ENCODE data around the gene MSANTD2. TPM values are rescaled to one million over a fixed set of nuclear protein-coding genes. Genes with fewer than 3 reads are reported as not detected.

The MSANTD2 gene
- polyA plus RNA-seq, 1 of the 3 experiments (the other 2 are of a cell fraction): 6.4 TPM

DNA sequence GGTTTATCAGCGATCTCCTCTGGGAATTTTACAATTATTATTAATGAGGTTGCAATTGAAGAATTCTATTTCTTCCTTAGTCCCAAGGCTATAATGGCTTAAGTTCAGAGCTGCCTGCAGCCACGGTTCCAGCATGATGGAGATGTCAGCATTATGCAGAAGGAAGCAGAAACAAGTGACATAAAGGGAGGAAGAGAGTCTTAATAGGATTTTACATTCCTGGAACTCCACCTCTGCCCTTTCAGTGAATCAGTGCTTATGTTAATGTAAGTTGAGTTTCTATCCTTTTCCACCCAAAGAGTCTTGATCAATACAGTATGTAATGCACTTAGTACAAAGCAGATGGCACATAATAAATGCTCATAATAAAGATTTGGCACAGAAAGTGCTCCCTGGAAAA is 72.1 kb downstream of the MSANTD2 start:
- ChIA-PET POLR2A (no interaction called here), CTCF (no interaction called here)
- Histone ChIP-seq H3K9me2 (no peaks in the 10 kb centered on the region), H3F3A (replicated peaks; ENCODE audit: insufficient read depth) (peaks cover 11% of the 10 kb centered on the region), H4K20me1 (ENCODE audit: insufficient read depth) (no peaks in the 10 kb centered on the region), H3K4me1 (ENCODE audit: control insufficient read depth in 1 of 2, insufficient read depth in 2 of 2, low read depth in 1 of 2, low read length in 1 of 2) (peaks cover 5 to 22% of the 10 kb centered on the region in 2 experiments; a peak in 2 of 4 replicates), H3K36me3 (replicated peaks in 1 of 2; ENCODE audit: control insufficient read depth in 1 of 2, insufficient read depth in 2 of 2, low read length in 1 of 2) (no peaks in the 10 kb centered on the region), H3K4me3 (ENCODE audit: low read depth in 2 of 2, low read length in 1 of 2) (no peak overlapping the region), H2AFZ (ENCODE audit: low read depth) (no peak overlapping the region), H3K9ac (no peak overlapping the region), H3K9me3 (no peaks in the 10 kb centered on the region), H3K27ac (ENCODE audit: low read depth in 2 of 2, low read length in 1 of 2) (no peak overlapping the region), H3K27me3 (ENCODE audit: insufficient read depth) (no peaks in the 10 kb centered on the region), H3K4me2 (no peak overlapping the region), H3K79me2 (ENCODE audit: insufficient read depth) (no peaks in the 10 kb centered on the region)
- DNase-seq: no peak
- WGBS (ENCODE audit: low lambda C conversion rate): 61% methylated on average over 2 of the region's 2 CpGs
- no peak for TF ChIP-seq NRF1 (IDR thresholded peaks at IDR 0.05; ENCODE audit: low read depth, low read length)
- TF ChIP-seq POLR2AphosphoS5 (IDR thresholded peaks at IDR 0.05; ENCODE audit: low read depth, low read length): no peak
- no peak for TF ChIP-seq RAD21 (IDR thresholded peaks at IDR 0.05; ENCODE audit: low read length)
- TF ChIP-seq RCOR1 (IDR thresholded peaks at IDR 0.05; ENCODE audit: low read length): no peak
- no peak for TF ChIP-seq TCF12 (IDR thresholded peaks at IDR 0.05)
- TF ChIP-seq, protein P1, sequence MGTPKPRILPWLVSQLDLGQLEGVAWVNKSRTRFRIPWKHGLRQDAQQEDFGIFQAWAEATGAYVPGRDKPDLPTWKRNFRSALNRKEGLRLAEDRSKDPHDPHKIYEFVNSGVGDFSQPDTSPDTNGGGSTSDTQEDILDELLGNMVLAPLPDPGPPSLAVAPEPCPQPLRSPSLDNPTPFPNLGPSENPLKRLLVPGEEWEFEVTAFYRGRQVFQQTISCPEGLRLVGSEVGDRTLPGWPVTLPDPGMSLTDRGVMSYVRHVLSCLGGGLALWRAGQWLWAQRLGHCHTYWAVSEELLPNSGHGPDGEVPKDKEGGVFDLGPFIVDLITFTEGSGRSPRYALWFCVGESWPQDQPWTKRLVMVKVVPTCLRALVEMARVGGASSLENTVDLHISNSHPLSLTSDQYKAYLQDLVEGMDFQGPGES (IDR thresholded peaks at IDR 0.05; ENCODE audit: low read depth, low read length): no peak
- TF ChIP-seq RXRA (IDR thresholded peaks at IDR 0.05; ENCODE audit: borderline replicate concordance, low read depth): no peak
- TF ChIP-seq TEAD4 (IDR thresholded peaks at IDR 0.05; ENCODE audit: borderline replicate concordance, insufficient read depth): no peak
- no peak for TF ChIP-seq GATA2 (CRISPR knock-in tag; IDR thresholded peaks at IDR 0.05)
- TF ChIP-seq, protein P2, sequence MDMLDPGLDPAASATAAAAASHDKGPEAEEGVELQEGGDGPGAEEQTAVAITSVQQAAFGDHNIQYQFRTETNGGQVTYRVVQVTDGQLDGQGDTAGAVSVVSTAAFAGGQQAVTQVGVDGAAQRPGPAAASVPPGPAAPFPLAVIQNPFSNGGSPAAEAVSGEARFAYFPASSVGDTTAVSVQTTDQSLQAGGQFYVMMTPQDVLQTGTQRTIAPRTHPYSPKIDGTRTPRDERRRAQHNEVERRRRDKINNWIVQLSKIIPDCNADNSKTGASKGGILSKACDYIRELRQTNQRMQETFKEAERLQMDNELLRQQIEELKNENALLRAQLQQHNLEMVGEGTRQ (IDR thresholded peaks at IDR 0.05; ENCODE audit: borderline replicate concordance, low read depth, low read length): no peak
- no peak for TF ChIP-seq YY1 (IDR thresholded peaks at IDR 0.05; ENCODE audit: low read depth)
- TF ChIP-seq RFX5 (IDR thresholded peaks at IDR 0.05; ENCODE audit: low read length): no peak
- no peak for TF ChIP-seq SMC3 (IDR thresholded peaks at IDR 0.05; ENCODE audit: low read depth, low read length)
- TF ChIP-seq, protein P3, sequence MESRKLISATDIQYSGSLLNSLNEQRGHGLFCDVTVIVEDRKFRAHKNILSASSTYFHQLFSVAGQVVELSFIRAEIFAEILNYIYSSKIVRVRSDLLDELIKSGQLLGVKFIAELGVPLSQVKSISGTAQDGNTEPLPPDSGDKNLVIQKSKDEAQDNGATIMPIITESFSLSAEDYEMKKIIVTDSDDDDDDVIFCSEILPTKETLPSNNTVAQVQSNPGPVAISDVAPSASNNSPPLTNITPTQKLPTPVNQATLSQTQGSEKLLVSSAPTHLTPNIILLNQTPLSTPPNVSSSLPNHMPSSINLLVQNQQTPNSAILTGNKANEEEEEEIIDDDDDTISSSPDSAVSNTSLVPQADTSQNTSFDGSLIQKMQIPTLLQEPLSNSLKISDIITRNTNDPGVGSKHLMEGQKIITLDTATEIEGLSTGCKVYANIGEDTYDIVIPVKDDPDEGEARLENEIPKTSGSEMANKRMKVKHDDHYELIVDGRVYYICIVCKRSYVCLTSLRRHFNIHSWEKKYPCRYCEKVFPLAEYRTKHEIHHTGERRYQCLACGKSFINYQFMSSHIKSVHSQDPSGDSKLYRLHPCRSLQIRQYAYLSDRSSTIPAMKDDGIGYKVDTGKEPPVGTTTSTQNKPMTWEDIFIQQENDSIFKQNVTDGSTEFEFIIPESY (IDR thresholded peaks at IDR 0.05; ENCODE audit: borderline replicate concordance, low read depth): no peak
- no peak for TF ChIP-seq NFIC (IDR thresholded peaks at IDR 0.05; ENCODE audit: borderline replicate concordance)
- no peak for TF ChIP-seq GABPA (IDR thresholded peaks at IDR 0.05; ENCODE audit: low read depth)

DNA sequence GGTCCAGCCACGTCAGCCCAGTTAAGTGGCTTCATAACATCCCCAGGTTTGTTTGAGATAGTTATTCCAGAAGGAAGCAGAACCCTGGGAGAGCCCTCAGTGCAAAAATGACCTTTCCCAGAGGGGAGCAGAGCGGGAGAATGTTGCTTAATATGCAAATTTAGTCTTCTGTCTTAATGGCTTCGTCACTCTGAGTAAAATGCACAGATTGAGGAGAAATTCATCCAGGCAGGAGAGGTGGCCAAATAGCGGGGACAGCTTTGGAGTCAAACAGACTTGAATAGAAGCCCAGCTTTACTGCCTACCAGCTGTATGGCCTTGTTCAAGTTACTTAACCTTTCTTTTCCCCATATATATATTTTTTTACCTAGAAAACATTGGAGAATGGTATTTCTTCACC is 72.7 kb downstream of the MSANTD2 start:
- no peak overlapping the region for H3K9ac ChIP-seq
- H3K27ac ChIP-seq (ENCODE audit: low read depth in 2 of 2, low read length in 1 of 2): no peak overlapping the region
- ChIA-PET POLR2A (no interaction called here), CTCF (no interaction called here)
- H3F3A ChIP-seq (replicated peaks; ENCODE audit: insufficient read depth): peaks cover 11% of the 10 kb centered on the region
- no peaks in the 10 kb centered on the region for H3K9me3 ChIP-seq
- no peak overlapping the region for H2AFZ ChIP-seq (ENCODE audit: low read depth)
- 83% methylated on average over 4 of the region's 4 CpGs for WGBS (ENCODE audit: low lambda C conversion rate)
- H3K79me2 ChIP-seq (ENCODE audit: insufficient read depth): no peaks in the 10 kb centered on the region
- TF ChIP-seq FOXM1 (IDR thresholded peaks at IDR 0.05; ENCODE audit: low read depth) (no peak), TCF12 (IDR thresholded peaks at IDR 0.05) (no peak), FOSL2 (IDR thresholded peaks at IDR 0.05; ENCODE audit: borderline replicate concordance, low read depth) (no peak)
- TF ChIP-seq, protein P4, sequence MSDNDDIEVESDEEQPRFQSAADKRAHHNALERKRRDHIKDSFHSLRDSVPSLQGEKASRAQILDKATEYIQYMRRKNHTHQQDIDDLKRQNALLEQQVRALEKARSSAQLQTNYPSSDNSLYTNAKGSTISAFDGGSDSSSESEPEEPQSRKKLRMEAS (IDR thresholded peaks at IDR 0.05; ENCODE audit: low read depth): no peak
- no peaks in the 10 kb centered on the region for H3K36me3 ChIP-seq (replicated peaks in 1 of 2; ENCODE audit: control insufficient read depth in 1 of 2, insufficient read depth in 2 of 2, low read length in 1 of 2)
- H4K20me1 ChIP-seq (ENCODE audit: insufficient read depth): no peaks in the 10 kb centered on the region
- no peak for DNase-seq
- no peaks in the 10 kb centered on the region for H3K27me3 ChIP-seq (ENCODE audit: insufficient read depth)
- H3K4me2 ChIP-seq: no peak overlapping the region
- peaks cover 5 to 22% of the 10 kb centered on the region in 2 experiments; a peak in 2 of 4 replicates for H3K4me1 ChIP-seq (ENCODE audit: control insufficient read depth in 1 of 2, insufficient read depth in 2 of 2, low read depth in 1 of 2, low read length in 1 of 2)
- no peak overlapping the region for H3K4me3 ChIP-seq (ENCODE audit: low read depth in 2 of 2, low read length in 1 of 2)
- H3K9me2 ChIP-seq: no peaks in the 10 kb centered on the region

Measured in SK-N-SH (cell line).